ENCODE measurements around the gene CYSLTR1.
"Not testable (repeated sequence)": the region's sequence is repeated elsewhere in the genome, so short reads cannot be mapped to it uniquely, and the experiment has no call there.

The CYSLTR1 gene, protein sequence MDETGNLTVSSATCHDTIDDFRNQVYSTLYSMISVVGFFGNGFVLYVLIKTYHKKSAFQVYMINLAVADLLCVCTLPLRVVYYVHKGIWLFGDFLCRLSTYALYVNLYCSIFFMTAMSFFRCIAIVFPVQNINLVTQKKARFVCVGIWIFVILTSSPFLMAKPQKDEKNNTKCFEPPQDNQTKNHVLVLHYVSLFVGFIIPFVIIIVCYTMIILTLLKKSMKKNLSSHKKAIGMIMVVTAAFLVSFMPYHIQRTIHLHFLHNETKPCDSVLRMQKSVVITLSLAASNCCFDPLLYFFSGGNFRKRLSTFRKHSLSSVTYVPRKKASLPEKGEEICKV

GRCh38 chrX:78327370-78328086 lies at the start of gene CYSLTR1:
TSS of gene CYSLTR1 (minus strand) at chrX:78327611. CDS start at chrX:78273746, 53,865 bp downstream.
- DNase-seq: no peak

- DNase-seq: no peak
Observed at GRCh38 chrX:78377186-78377585, 49.8 kb upstream of the CYSLTR1 start.

GRCh38 chrX:78375894-78376293 lies 48.5 kb upstream of the CYSLTR1 start:
- DNase-seq: no peak

DNA sequence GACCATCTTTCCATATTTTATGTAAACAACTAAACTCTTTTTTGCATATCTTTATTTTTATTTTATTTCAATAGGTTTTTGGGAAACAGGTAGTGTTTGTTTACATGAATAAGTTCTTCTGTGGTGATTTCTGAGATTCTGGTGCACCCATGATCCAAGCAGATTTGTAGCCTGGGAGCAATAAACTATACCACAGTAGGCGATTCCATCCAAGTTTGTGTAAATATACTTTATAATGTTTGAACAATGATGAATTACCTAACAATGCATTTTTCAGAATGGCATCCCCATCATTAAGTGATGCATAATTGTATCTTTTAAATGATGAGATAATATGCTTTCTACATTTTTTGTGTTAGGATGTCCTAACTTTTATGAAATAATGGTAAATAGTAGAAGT lies 39.2 kb upstream of the CYSLTR1 start:
- DNase-seq: no peak

GRCh38 chrX:78357342-78358055 lies 30.1 kb upstream of the CYSLTR1 start:
- DNase-seq: no peak

- no peak for DNase-seq
Observed at GRCh38 chrX:78333521-78333920, 6.1 kb upstream of the CYSLTR1 start.

GRCh38 chrX:78331708-78332107 lies 4.3 kb upstream of the CYSLTR1 start:
- DNase-seq: no peak

DNA sequence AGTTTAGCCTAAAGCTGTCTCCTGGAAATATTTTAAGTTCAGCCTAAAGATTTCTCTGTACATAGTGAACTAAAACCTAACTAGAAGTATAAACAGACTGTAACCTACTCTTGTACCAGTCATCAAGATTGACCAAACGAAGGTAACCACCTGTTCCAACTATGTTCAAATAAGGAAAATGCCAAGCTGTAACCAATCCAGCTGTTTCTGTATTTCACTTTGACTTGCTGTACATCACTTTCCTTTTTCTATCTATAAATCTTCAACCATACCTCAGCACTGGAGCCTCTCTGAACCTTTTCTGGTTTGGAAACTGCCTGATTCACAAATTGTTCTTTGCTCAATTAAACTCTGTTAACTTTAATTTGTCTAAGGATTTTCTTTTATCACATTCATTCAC lies 3.1 kb upstream of the CYSLTR1 start:
- no peak for DNase-seq

DNA sequence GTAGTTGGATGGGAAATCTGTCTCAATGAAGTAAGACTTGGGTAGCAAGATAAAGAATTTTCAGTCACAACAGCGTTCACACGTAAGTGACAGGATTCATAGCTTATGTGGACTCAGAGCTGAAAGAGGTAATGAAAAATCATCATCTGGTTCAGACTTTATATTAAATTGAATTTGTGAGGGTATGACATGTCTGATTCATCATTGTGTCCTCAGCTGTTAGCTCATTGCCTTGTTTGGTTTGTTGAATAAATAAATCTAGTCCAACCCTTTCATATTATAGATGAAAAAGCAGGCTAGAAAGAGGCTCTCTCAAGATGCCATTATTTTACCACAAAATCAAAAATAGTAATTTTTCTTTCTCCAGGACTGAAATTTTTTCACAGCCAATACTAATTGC lies 2.7 kb upstream of the CYSLTR1 start:
- no peak for DNase-seq

- no peak for DNase-seq
Observed at GRCh38 chrX:78329486-78329885, 2.1 kb upstream of the CYSLTR1 start.

GRCh38 chrX:78326401-78326800 lies 1.0 kb downstream of the CYSLTR1 start:
- DNase-seq: no peak

DNA sequence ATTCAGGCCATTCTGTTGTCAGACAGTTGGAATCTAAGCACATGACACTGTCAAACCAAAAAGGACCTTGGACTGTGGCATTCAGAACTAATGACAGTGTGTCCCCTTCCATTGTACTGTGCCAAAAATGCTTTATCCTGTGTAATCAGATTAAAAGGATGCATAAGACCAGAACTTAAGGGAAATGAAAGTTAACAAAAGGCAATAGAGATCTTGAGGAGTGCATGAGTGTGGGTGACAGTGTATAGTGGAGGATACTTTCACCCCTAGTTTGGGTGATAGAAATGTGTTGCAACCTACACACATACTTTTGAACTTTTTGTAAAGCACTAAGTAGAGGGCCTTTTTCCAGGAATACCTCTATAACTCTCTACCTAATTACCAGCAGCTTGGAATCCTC lies 4.5 kb downstream of the CYSLTR1 start:
- no peak for DNase-seq

DNA sequence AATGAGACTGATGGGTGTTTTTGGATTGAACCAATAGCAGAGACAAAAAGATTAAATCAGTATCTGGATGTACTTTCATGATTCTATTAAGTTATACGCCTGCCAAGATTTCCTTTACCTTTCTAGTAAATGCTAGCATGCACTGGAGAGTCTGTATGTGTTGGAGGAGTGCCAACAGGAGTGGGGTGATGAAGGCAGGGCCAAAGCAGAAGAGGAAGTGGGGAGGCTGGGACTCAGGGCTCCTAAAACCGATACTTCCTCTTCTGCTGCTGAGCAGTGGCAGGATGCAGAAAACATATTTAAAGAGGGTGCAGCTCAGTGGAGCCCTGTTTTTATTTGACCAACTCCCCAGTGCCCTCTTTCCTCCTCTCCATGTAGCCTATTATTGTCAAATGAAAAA lies 5.6 kb downstream of the CYSLTR1 start:
- no peak for DNase-seq

- no peak for DNase-seq
Observed at GRCh38 chrX:78316265-78316664, 11.1 kb downstream of the CYSLTR1 start.

- DNase-seq: no peak
Observed at GRCh38 chrX:78315745-78316144, 11.7 kb downstream of the CYSLTR1 start.

DNA sequence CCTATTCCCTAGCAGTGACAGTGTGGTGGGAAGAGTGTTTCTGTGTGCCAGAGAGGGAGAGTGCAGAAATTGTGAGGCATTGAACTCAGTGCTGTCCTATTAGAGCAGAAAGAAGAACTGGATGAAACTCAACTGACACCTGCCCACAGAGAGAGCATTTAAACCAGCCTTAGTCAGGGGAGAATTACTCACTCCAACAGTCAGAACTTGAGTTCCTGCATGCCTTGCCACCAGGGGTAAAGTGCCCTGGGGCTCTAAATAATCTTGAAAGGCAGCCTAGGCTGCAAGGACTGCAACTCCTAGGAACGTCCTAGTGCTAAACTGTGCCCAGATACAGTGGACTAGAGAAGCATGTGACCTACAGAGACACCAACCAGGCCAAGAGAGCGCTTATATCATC lies 12.8 kb downstream of the CYSLTR1 start:
- no peak for DNase-seq

DNA sequence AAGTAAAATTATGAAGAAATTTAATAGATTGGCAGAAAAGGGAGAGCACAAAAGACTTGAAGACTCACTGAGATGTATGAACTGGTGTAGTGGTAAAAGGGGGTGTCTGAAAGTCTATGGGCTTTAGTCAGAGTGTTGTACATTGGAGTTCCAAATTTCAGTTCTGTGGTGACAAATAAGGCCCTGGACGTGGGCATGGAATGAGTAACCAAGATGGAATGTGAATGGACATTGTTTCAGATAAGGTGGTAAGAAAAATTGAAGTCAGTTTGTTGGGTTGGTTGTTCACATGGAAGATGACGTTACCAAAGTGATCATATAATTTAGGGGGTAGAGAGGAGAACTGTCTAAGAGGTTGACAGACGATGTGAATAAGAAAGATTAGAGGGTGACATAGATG lies 13.9 kb downstream of the CYSLTR1 start:
- DNase-seq: no peak

- DNase-seq: no peak
Observed at GRCh38 chrX:78307665-78308064, 19.7 kb downstream of the CYSLTR1 start.

- DNase-seq: no peak
Observed at GRCh38 chrX:78303086-78303485, 24.3 kb downstream of the CYSLTR1 start.

- DNase-seq: not testable (repeated sequence)
Observed at GRCh38 chrX:78300933-78301332, 26.5 kb downstream of the CYSLTR1 start.

DNA sequence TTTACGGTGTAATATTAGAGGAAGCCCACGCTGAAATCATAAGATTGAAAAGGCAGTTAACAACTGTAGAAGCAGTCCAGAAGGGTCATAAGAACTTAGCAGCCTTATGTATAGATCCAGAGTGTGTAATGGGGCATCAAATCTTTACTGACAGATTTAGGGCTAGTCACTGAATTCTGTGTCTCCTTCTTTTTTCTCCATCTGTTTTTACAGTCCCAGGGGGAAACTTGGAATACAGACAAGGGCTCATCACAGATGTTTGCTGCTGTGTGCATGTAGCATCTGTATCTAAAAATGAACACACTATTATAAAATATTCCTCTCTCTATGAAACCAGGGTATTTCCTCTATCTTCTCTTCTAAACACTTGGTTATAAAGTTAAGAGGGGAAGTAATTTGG lies 43.9 kb downstream of the CYSLTR1 start:
- DNase-seq: no peak

GRCh38 chrX:78237127-78237526 lies 90.3 kb downstream of the CYSLTR1 start:
- DNase-seq: no peak

- not testable (repeated sequence) for DNase-seq
Observed at GRCh38 chrX:78226047-78226446, 101.4 kb downstream of the CYSLTR1 start.
